HepG2 (cell line): ENCODE results near the gene RBM41. TPM values are rescaled to one million over a fixed set of nuclear protein-coding genes. Genes with fewer than 3 reads are reported as not detected.

Experiments
- ATAC-seq: fragments of 200-7000 bp; cut with Tn5 transposase; 3 replicates; pipeline ENCODE4 v1.9.1; 2020; ENCODE audit warnings: mild to moderate bottlenecking, moderate library complexity
- BruUV-seq: library from RNA; stranded (reverse); fragments of 400-500 nt; replicated peaks from 2 replicates; lab custom pipeline; 2021; lab: Mats Ljungman, UMichigan
- CTCF ChIA-PET: fragments of 300-600 bp; formaldehyde crosslinking; extraction: SDS; loops from one replicate; lab custom pipeline; 2021; ENCODE audit warnings: low total read pairs, inconsistent platforms, low intra/inter-chr PET ratio; lab: Yijun Ruan, JAX
- POLR2A ChIA-PET: fragments of 350-600 bp; sonication (Branson Sonifier 250); formaldehyde crosslinking; loops from one replicate; lab custom pipeline; 2020; ENCODE audit warnings: antibody characterized with exemption, inconsistent platforms; lab: Yijun Ruan, JAX
- DNase-seq: peaks from one replicate; pipeline ENCODE4 v3.0.0-alpha.2; 2015; ENCODE audit warnings: low spot score
- FAIRE-seq: peaks from 3 replicates; lab custom pipeline; 2011; peaks lifted over from hg19 to GRCh38; lab: Jason Lieb, UNC
- H2AFZ ChIP-seq: one replicate; pipeline ENCODE4 v1.6.1; 2011; ENCODE audit warnings: low read length, inconsistent platforms
- H3K27ac ChIP-seq: fragments of 300-600 bp; 3 replicates; pipeline ENCODE4 v1.8.0; 2011; ENCODE audit warnings: mixed run types, mild to moderate bottlenecking, mixed read lengths, low read length, inconsistent platforms; ENCODE audit not compliant: insufficient read depth; ENCODE audit errors: extremely low read length
- H3K27me3 ChIP-seq, 2 experiments: fragments of 200-600 bp in 1 of 2; 2 replicates in 1 of 2; 3 replicates in 1 of 2; pipeline versions ENCODE4 v1.6.0 to v1.8.0; 2011; ENCODE audit warnings: low read length in 2 of 2, mild to moderate bottlenecking in 2 of 2, moderate library complexity in 2 of 2, inconsistent platforms in 1 of 2; ENCODE audit not compliant: insufficient read depth in 2 of 2, control insufficient read depth in 1 of 2
- H3K36me3 ChIP-seq, 2 experiments: fragments of 200-600 bp in 1 of 2; replicated peaks in 1 of 2; 2 replicates in 1 of 2; 3 replicates in 1 of 2; pipeline versions ENCODE4 v1.5.1 to v1.8.0; 2011; ENCODE audit warnings: low read length in 2 of 2, inconsistent platforms in 1 of 2; ENCODE audit not compliant: insufficient read depth in 2 of 2, control insufficient read depth in 1 of 2
- H3K4me1 ChIP-seq: 2 replicates; pipeline ENCODE4 v1.5.1; 2012; ENCODE audit warnings: low read length, inconsistent platforms; ENCODE audit not compliant: insufficient read depth
- H3K4me2 ChIP-seq: 2 replicates; pipeline ENCODE4 v1.6.0; 2011; ENCODE audit warnings: low read depth, low read length, inconsistent platforms
- H3K4me3 ChIP-seq, 3 experiments: fragments of 200-600 bp in 1 of 3; sonication (generic), shearing (Covaris generic) in 1 of 3; replicated peaks in 1 of 3; 2 replicates each; pipeline ENCODE4 v1.5.1; 2011 to 2016; ENCODE audit warnings: low read length in 3 of 3, inconsistent platforms in 2 of 3, low read depth in 2 of 3, mild to moderate bottlenecking in 2 of 3, control low read depth in 1 of 3, mixed read lengths in 1 of 3; ENCODE audit not compliant: insufficient read depth in 1 of 3
- H3K79me2 ChIP-seq: one replicate; pipeline ENCODE4 v1.6.1; 2011; ENCODE audit warnings: low read length, inconsistent platforms; ENCODE audit not compliant: insufficient read depth
- H3K9ac ChIP-seq: 2 replicates; pipeline ENCODE4 v1.6.0; 2011; ENCODE audit warnings: mild to moderate bottlenecking, low read depth, low read length, inconsistent platforms; ENCODE audit not compliant: insufficient read depth
- H3K9me3 ChIP-seq: 2 replicates; pipeline ENCODE4 v1.5.1; 2012; ENCODE audit warnings: mild to moderate bottlenecking, low read length
- H4K20me1 ChIP-seq: 2 replicates; pipeline ENCODE4 v1.6.0; 2011; ENCODE audit warnings: inconsistent platforms, mild to moderate bottlenecking, low read length, moderate library complexity; ENCODE audit not compliant: insufficient read depth
- ELF3 ChIP-seq: IDR thresholded peaks from 2 replicates; pipeline ENCODE4 v1.6.1; 2016; ENCODE audit warnings: missing genetic modification reagents, missing compliant biosample characterization
- ELF4 ChIP-seq: sonication (generic); formaldehyde crosslinking; IDR thresholded peaks from 2 replicates; pipeline ENCODE4 v1.5.0; 2020; ENCODE audit warnings: missing genetic modification reagents, mild to moderate bottlenecking, moderate library complexity, borderline replicate concordance
- FOXA3 ChIP-seq: IDR thresholded peaks from 2 replicates; pipeline ENCODE4 v1.6.1; 2016; ENCODE audit warnings: missing genetic modification reagents, missing compliant biosample characterization
- MTF2 ChIP-seq: sonication (generic); formaldehyde crosslinking; IDR thresholded peaks from 2 replicates; pipeline ENCODE4 v1.5.0; 2020; ENCODE audit warnings: missing genetic modification reagents, borderline replicate concordance
- PITX1 ChIP-seq: sonication (generic); formaldehyde crosslinking; IDR thresholded peaks from 2 replicates; pipeline ENCODE4 v1.5.1; 2020; ENCODE audit warnings: mild to moderate bottlenecking, missing genetic modification reagents
- REPIN1 ChIP-seq: sonication (generic); formaldehyde crosslinking; IDR thresholded peaks from 2 replicates; pipeline ENCODE4 v1.8.0; 2022; ENCODE audit warnings: missing genetic modification reagents, low read depth, mild to moderate bottlenecking, borderline replicate concordance
- SALL1 ChIP-seq: sonication (generic); formaldehyde crosslinking; IDR thresholded peaks from 2 replicates; pipeline ENCODE4 v1.8.0; 2022; ENCODE audit warnings: mild to moderate bottlenecking, missing genetic modification reagents
- ZFX ChIP-seq: sonication (generic); formaldehyde crosslinking; IDR thresholded peaks from 2 replicates; pipeline ENCODE4 v1.4.0; 2020; ENCODE audit warnings: mild to moderate bottlenecking, low read depth, missing genetic modification reagents, moderate library complexity
- ZNF552 ChIP-seq: sonication (generic); formaldehyde crosslinking; IDR thresholded peaks from 2 replicates; pipeline ENCODE4 v1.9.0; 2022; ENCODE audit warnings: missing genetic modification reagents, mild to moderate bottlenecking, borderline replicate concordance
- ZNF639 ChIP-seq: conservative IDR thresholded peaks from 2 replicates; pipeline ENCODE4 v1.6.1; 2018; ENCODE audit warnings: missing genetic modification reagents
- WGBS: methylation state at CpG from one replicate; pipeline ENCODE4 v1.1.6; 2017; ENCODE audit warnings: low lambda C conversion rate; 5-methylcytosine and 5-hydroxymethylcytosine counted together
- in situ Hi-C: cut with HindIII; loops from 2 replicates; pipeline ENCODE4 v1.10.0; 2017; ENCODE audit warnings: low pct_unique_long_range_greater_than_20kb; ENCODE audit not compliant: extremely low pct_ligation_motif_present
- intact Hi-C: fragments of 100-400 bp; cut with micrococcal nuclease; formaldehyde crosslinking; loops from one replicate; pipeline ENCODE4 v1.10.0; 2022; ENCODE audit not compliant: unreplicated experiment
- polyA plus RNA-seq, 8 experiments: library from polyadenylated mRNA; depleted of rRNA in 3 of 8; stranded (reverse) in 7 of 8; unstranded in 1 of 8; fragments of >200 nt; fragmentation: Illumina TruSeq in 4 of 8; extraction: Trizol in 4 of 8; gene quantifications; 2 replicates each; pipeline versions ENCODE4 v1.2.1 to v1.2.3, GENCODE V29; 2011 to 2016; ENCODE audit warnings: low read depth in 4 of 8, missing spikeins in 1 of 8, mixed read lengths in 1 of 8; ENCODE audit not compliant: insufficient read depth in 1 of 8
- total RNA-seq, 5 experiments: library from RNA; depleted of rRNA; stranded (reverse); fragments of >200 nt; fragmentation: Illumina TruSeq; extraction: Trizol; gene quantifications; 2 replicates each; pipeline ENCODE4 v1.2.3, GENCODE V29; 2016; ENCODE audit warnings: low read depth in 1 of 5

Gene RBM41
- total and polyA plus RNA-seq, 2 of the 13 experiments (the other 11 are each of a cell fraction or from before 2014, with no cell fraction given): 6.5 to 15.4 TPM

- intact Hi-C loops (no loop called here), in situ Hi-C loops (no loop called here)
- Histone ChIP-seq H3K9ac (no peak overlapping the region), H3K79me2 (no peaks in the 10 kb centered on the region), H2AFZ (no peak overlapping the region), H3K9me3 (no peaks in the 10 kb centered on the region), H3K27ac (no peak overlapping the region), H3K4me2 (no peak overlapping the region), H3K4me1 (no peaks in the 10 kb centered on the region), H4K20me1 (no peaks in the 10 kb centered on the region), H3K36me3 (no peaks in the 10 kb centered on the region), H3K27me3 (no peaks in the 10 kb centered on the region), H3K4me3 (no peak overlapping the region)
- POLR2A ChIA-PET: no interaction called here
- TF ChIP-seq ZNF639 (no peak), ELF3 (no peak), ELF4 (CRISPR knock-in tag) (no peak), SALL1 (CRISPR knock-in tag) (no peak), FOXA3 (no peak)
- 79% methylated on average over 3 of the region's 3 CpGs for WGBS
- FAIRE-seq: no peak
- no peak for DNase-seq
- no TSS peak for BruUV-seq
- CTCF ChIA-PET: no interaction called here
- ATAC-seq: no peak
Observed at GRCh38 chrX:107054978-107055377, 63.6 kb downstream of the RBM41 start.

- H3K4me2 ChIP-seq: no peak overlapping the region
- TF ChIP-seq PITX1 (CRISPR knock-in tag) (no peak), ZFX (CRISPR knock-in tag) (no peak), REPIN1 (no peak), ZNF552 (CRISPR knock-in tag) (no peak), MTF2 (CRISPR knock-in tag) (no peak)
- 5% methylated on average over 3 of the region's 6 CpGs for WGBS
- H3K4me1 ChIP-seq: no peaks in the 10 kb centered on the region
- CTCF ChIA-PET: no interaction called here
- intact Hi-C loops: no loop called here
- no peaks in the 10 kb centered on the region for H4K20me1 ChIP-seq
- no peak overlapping the region for H3K4me3 ChIP-seq
- in situ Hi-C loops: no loop called here
- H3K79me2 ChIP-seq: no peaks in the 10 kb centered on the region
- H3K27me3 ChIP-seq: no peaks in the 10 kb centered on the region
- no peak overlapping the region for H3K27ac ChIP-seq
- no peak overlapping the region for H2AFZ ChIP-seq
- FAIRE-seq (no peak), ATAC-seq (no peak), DNase-seq (no peak)
- POLR2A ChIA-PET: no interaction called here
- no peaks in the 10 kb centered on the region for H3K36me3 ChIP-seq
- no peak overlapping the region for H3K9ac ChIP-seq
- BruUV-seq: no TSS peak
- H3K9me3 ChIP-seq: no peaks in the 10 kb centered on the region
Observed at GRCh38 chrX:107050195-107050709, 68.4 kb downstream of the RBM41 start.
